ENCODE measurements around the gene BTBD10.

The BTBD10 gene

DNA sequence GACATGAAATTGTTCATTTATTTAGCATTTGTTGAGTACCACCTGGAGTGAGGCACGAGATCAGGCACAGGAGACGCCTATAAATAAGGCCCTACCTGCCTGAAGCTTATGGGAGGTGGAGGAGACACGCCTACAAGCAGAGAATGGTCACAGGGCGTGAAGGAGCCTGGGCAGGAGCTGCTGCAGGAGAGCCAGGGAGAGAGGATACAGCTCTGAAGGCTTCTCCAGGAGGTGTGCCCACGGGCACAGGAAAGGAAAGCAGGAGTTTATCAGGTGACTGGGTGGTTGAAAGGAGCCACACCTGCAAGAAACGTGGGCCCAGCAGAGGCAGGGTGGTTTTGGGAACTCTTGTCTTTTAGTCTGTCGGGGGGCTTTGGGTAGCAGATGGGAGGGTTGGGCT lies 115.1 kb downstream of the BTBD10 start:
- no peak overlapping the region for H3K27ac ChIP-seq
- no peak for TF ChIP-seq ZFX (IDR thresholded peaks at IDR 0.05)
- TF ChIP-seq, protein P1, sequence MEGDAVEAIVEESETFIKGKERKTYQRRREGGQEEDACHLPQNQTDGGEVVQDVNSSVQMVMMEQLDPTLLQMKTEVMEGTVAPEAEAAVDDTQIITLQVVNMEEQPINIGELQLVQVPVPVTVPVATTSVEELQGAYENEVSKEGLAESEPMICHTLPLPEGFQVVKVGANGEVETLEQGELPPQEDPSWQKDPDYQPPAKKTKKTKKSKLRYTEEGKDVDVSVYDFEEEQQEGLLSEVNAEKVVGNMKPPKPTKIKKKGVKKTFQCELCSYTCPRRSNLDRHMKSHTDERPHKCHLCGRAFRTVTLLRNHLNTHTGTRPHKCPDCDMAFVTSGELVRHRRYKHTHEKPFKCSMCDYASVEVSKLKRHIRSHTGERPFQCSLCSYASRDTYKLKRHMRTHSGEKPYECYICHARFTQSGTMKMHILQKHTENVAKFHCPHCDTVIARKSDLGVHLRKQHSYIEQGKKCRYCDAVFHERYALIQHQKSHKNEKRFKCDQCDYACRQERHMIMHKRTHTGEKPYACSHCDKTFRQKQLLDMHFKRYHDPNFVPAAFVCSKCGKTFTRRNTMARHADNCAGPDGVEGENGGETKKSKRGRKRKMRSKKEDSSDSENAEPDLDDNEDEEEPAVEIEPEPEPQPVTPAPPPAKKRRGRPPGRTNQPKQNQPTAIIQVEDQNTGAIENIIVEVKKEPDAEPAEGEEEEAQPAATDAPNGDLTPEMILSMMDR (conservative IDR thresholded peaks at IDR 0.05) = no peak

GRCh38 chr11:13346470-13346869 lies 116.6 kb downstream of the BTBD10 start:
- H3K27ac ChIP-seq = no peak overlapping the region
- TF ChIP-seq, protein P1 (conservative IDR thresholded peaks at IDR 0.05) = no peak
- no peak for TF ChIP-seq ZFX (IDR thresholded peaks at IDR 0.05)

- no peak overlapping the region for H3K27ac ChIP-seq
These were observed 118.2 kb downstream of the BTBD10 start for GRCh38 chr11:13344818-13345217.

DNA sequence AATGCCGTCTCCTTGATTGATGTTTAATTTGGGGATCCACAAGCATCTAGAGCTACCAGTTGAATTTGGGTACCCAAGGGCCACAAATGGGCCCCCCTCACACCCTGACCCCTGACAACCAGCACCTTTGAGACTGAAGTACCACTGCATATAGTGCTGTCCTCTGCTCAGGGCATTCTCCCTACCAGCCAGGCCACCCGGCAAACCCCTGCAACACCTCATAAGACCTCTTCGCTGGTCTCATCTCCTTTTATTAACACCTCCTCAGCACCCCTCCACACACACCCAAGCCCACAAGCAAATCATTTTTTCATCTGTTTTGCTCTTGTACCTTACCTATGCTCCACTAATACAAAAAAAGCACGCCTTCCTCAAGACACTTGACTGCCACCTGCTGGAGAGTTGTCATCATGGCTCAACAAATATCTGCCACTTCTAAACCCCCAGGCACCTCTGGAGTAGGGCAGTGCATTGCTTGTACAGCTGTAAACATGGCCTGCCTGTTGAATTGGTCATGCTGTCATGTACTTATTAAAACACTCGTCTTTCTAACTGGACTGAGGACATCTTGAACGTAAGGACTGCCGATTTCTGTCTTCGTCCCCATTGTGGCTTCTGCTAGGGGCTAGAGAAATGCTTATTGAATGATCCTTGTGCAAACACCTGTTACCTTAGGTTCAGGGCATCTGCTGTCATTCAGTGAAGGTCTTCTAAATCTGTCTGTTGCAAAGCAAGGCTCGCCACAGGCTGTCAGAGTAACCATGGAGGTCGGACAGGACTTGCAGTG lies 118.9 kb downstream of the BTBD10 start:
- TF ChIP-seq, protein P1 (conservative IDR thresholded peaks at IDR 0.05) = peak; percentile 91
- TF ChIP-seq ZFX (IDR thresholded peaks at IDR 0.05) = no peak
- no peak overlapping the region for H3K27ac ChIP-seq

More at GRCh38 chr11:13344818-13345217, 118.2 kb downstream of the BTBD10 start:
- TF ChIP-seq, protein P1 (conservative IDR thresholded peaks at IDR 0.05) = no peak
- no peak for TF ChIP-seq ZFX (IDR thresholded peaks at IDR 0.05)

DNA sequence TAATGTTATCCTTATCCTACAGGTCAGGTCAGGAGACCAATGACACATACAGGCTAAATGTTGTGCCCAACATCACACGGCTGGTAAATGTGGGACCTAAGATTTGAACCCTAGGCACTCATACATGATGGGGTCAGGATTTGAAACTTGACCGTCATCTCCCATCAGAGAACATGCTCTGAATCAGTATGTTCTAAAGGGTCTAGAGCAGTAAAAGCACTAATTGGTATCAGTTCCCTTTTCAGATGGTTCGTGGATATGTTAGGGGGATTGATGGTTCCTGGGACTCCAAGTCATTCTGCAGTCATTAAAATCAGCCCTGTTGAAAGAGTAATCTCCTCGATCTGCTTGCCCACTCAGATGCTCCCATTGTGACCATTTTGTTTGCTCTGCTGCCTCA lies 120.0 kb downstream of the BTBD10 start:
- H3K27ac ChIP-seq = no peak overlapping the region
- TF ChIP-seq, protein P1 (conservative IDR thresholded peaks at IDR 0.05) = no peak
- TF ChIP-seq ZFX (IDR thresholded peaks at IDR 0.05) = no peak

- H3K27ac ChIP-seq = no peak overlapping the region
- TF ChIP-seq, protein P1 (conservative IDR thresholded peaks at IDR 0.05) = no peak
- no peak for TF ChIP-seq ZFX (IDR thresholded peaks at IDR 0.05)
These were observed 122.0 kb downstream of the BTBD10 start for GRCh38 chr11:13341026-13341425.

GRCh38 chr11:13339195-13340153 lies 123.5 kb downstream of the BTBD10 start:
- H3K27ac ChIP-seq = peak overlapping the region; percentile 46
- TF ChIP-seq, protein P1 (conservative IDR thresholded peaks at IDR 0.05) = no peak
- TF ChIP-seq ZFX (IDR thresholded peaks at IDR 0.05) = no peak

All from C4-2B (cell line).